WTC11 (cell line): ENCODE data around the gene FAM221B. TPM values are rescaled to one million over a fixed set of nuclear protein-coding genes. Genes with fewer than 3 reads are reported as not detected.

Source experiments
- ATAC-seq: fragments of 200-7000 bp; cut with Tn5 transposase; 2 replicates; pipeline ENCODE4 v1.10.0; 2021; ENCODE audit warnings: mild to moderate bottlenecking, moderate library complexity
- CTCF ChIA-PET: fragments of 300-600 bp; sonication (Branson Sonifier 250); formaldehyde crosslinking; loops from one replicate; lab custom pipeline; 2021; ENCODE audit warnings: antibody characterized with exemption; lab: Charles Lee
- POLR2A ChIA-PET: fragments of 350-600 bp; sonication (Branson Sonifier 250); formaldehyde crosslinking; loops from one replicate; lab custom pipeline; 2021; ENCODE audit warnings: antibody characterized with exemption; lab: Charles Lee
- DNase-seq: peaks from one replicate; pipeline ENCODE4 v3.0.0; 2021; ENCODE audit warnings: low spot score
- H3K27ac Mint-ChIP-seq: 2 replicates; pipeline ENCODE4 v1.8.0; 2021; ENCODE audit warnings: mixed read lengths
- H3K27me3 Mint-ChIP-seq: 2 replicates; pipeline ENCODE4 v1.8.0; 2021; ENCODE audit warnings: low read depth, mild to moderate bottlenecking, moderate library complexity, mixed read lengths
- H3K36me3 Mint-ChIP-seq: 2 replicates; pipeline ENCODE4 v1.8.0; 2021; ENCODE audit warnings: mixed read lengths
- H3K4me1 Mint-ChIP-seq: 2 replicates; pipeline ENCODE4 v1.8.0; 2022; ENCODE audit warnings: mixed read lengths
- H3K4me3 Mint-ChIP-seq: 2 replicates; pipeline ENCODE4 v1.8.0; 2021; ENCODE audit warnings: mild to moderate bottlenecking, moderate library complexity, mixed read lengths
- H3K9me3 Mint-ChIP-seq: 2 replicates; pipeline ENCODE4 v1.8.0; 2021; ENCODE audit warnings: mixed read lengths
- AFF4 ChIP-seq: sonication (generic); formaldehyde crosslinking; IDR thresholded peaks from 2 replicates; pipeline ENCODE4 v1.8.1; 2023; ENCODE audit warnings: mild to moderate bottlenecking, missing genetic modification reagents, borderline replicate concordance
- AR ChIP-seq: fragments of 250-450 bp; sonication (Bioruptor Pico); IDR thresholded peaks from 2 replicates; pipeline ENCODE4 v1.9.0; 2021; ENCODE audit warnings: mild to moderate bottlenecking
- ATF2 ChIP-seq: sonication (generic); formaldehyde crosslinking; IDR thresholded peaks from 2 replicates; pipeline ENCODE4 v1.8.1; 2022; ENCODE audit warnings: low read depth, missing genetic modification reagents, borderline replicate concordance
- CBFB ChIP-seq: sonication (generic); formaldehyde crosslinking; IDR thresholded peaks from 2 replicates; pipeline ENCODE4 v1.8.1; 2022; ENCODE audit warnings: mild to moderate bottlenecking, low read depth, missing genetic modification reagents
- ERG ChIP-seq: fragments of 250-450 bp; sonication (Bioruptor Pico); IDR thresholded peaks from 2 replicates; pipeline ENCODE4 v1.8.0; 2021; ENCODE audit warnings: mild to moderate bottlenecking
- ESRRA ChIP-seq: sonication (generic); formaldehyde crosslinking; IDR thresholded peaks from 2 replicates; pipeline ENCODE4 v1.8.1; 2022; ENCODE audit warnings: mild to moderate bottlenecking, missing genetic modification reagents, borderline replicate concordance
- FOXJ3 ChIP-seq: sonication (generic); formaldehyde crosslinking; IDR thresholded peaks from 2 replicates; pipeline ENCODE4 v1.9.0; 2021; ENCODE audit warnings: missing genetic modification reagents, mild to moderate bottlenecking, borderline replicate concordance
- IRF2 ChIP-seq: sonication (generic); formaldehyde crosslinking; IDR thresholded peaks from 2 replicates; pipeline ENCODE4 v1.8.0; 2022; ENCODE audit warnings: low read depth, missing genetic modification reagents, borderline replicate concordance
- MAX ChIP-seq: sonication (generic); formaldehyde crosslinking; IDR thresholded peaks from 2 replicates; pipeline ENCODE4 v1.8.0; 2022; ENCODE audit warnings: mild to moderate bottlenecking, missing genetic modification reagents
- MLX ChIP-seq: sonication (generic); formaldehyde crosslinking; IDR thresholded peaks from 2 replicates; pipeline ENCODE4 v1.8.1; 2023; ENCODE audit warnings: mild to moderate bottlenecking, missing genetic modification reagents, moderate library complexity
- SP1 ChIP-seq: sonication (generic); formaldehyde crosslinking; conservative IDR thresholded peaks from 2 replicates; pipeline ENCODE4 v1.8.1; 2022; ENCODE audit warnings: missing genetic modification reagents
- USF2 ChIP-seq: sonication (generic); formaldehyde crosslinking; IDR thresholded peaks from 2 replicates; pipeline ENCODE4 v1.8.1; 2023; ENCODE audit warnings: mild to moderate bottlenecking, missing genetic modification reagents, moderate library complexity
- ZNF281 ChIP-seq: sonication (generic); formaldehyde crosslinking; IDR thresholded peaks from 2 replicates; pipeline ENCODE4 v1.8.0; 2023; ENCODE audit warnings: mild to moderate bottlenecking, missing genetic modification reagents
- ZNF532 ChIP-seq: fragments of 250-450 bp; sonication (Bioruptor Pico); IDR thresholded peaks from 2 replicates; pipeline ENCODE4 v1.9.0; 2021; ENCODE audit warnings: mild to moderate bottlenecking, borderline replicate concordance
- total RNA-seq: library from RNA; stranded (reverse); gene quantifications from 3 replicates; pipeline ENCODE4 v1.2.3, GENCODE V29; 2021

The FAM221B gene
- total RNA-seq, 1 experiment from 2014 or later: 0.11 TPM

GRCh38 chr9:35790025-35790384, 38.5 kb downstream of the FAM221B start:
- CTCF ChIA-PET: interaction anchor here (0.6 to 5.9 kb wide), 67 partner anchors 9 to 1197 kb away, joined by 3 to 143 read pairs (median 6); partner anchors contain the start of genes ARHGEF39, CCDC107, CREB3 and FAM221B
- Mint-ChIP-seq H3K27me3 (peaks cover 3% of the 10 kb centered on the region; the same call in 1 of the 2 replicates), H3K4me1 (peaks cover 11% of the 10 kb centered on the region), H3K9me3 (no peaks in the 10 kb centered on the region), H3K27ac (peak overlapping the region; percentile 12; the same call in 1 of the 2 replicates), H3K36me3 (peaks cover 12% of the 10 kb centered on the region; the same call in 1 of the 2 replicates), H3K4me3 (no peak overlapping the region)
- POLR2A ChIA-PET: interaction anchor here (0.9 to 1.4 kb wide), 5 partner anchors 24 to 93 kb away, joined by 3 to 9 read pairs (median 3); partner anchors contain the start of genes FAM221B, HINT2 and TMEM8B
- no peak for ATAC-seq
- TF ChIP-seq ERG (CRISPR knock-in tag) (no peak), CBFB (no peak), AFF4 (CRISPR knock-in tag) (no peak), AR (CRISPR knock-in tag) (no peak), ZNF532 (CRISPR knock-in tag) (no peak), SP1 (CRISPR knock-in tag) (no peak), ESRRA (no peak), FOXJ3 (CRISPR knock-in tag) (no peak), MLX (CRISPR knock-in tag) (no peak), ZNF281 (no peak), USF2 (no peak), MAX (CRISPR knock-in tag) (no peak), ATF2 (CRISPR knock-in tag) (no peak), IRF2 (no peak)
- DNase-seq: no peak
